Spleen (tissue), 11 donors: ENCODE data around the gene CCNY. TPM values are rescaled to one million over a fixed set of nuclear protein-coding genes. Genes with fewer than 3 reads are reported as not detected.

Experiments
- DNase-seq: peaks from one replicate; pipeline ENCODE4 v3.0.0-alpha.2; 2020
- H3K27ac ChIP-seq, 8 donors: fragments of 200-600 bp; sonication (generic) in 7 of 8; 1 replicate in 4 of 8; 2 replicates in 4 of 8; pipeline versions ENCODE4 v1.5.0 to v1.8.0; 2016 to 2021; ENCODE audit warnings: inconsistent platforms in 4 of 8, mild to moderate bottlenecking in 4 of 8, moderate library complexity in 1 of 8
- H3K27me3 ChIP-seq, 7 donors: fragments of 200-600 bp; sonication (generic) in 6 of 7; replicated peaks in 1 of 7; 1 replicate in 4 of 7; 2 replicates in 3 of 7; pipeline versions ENCODE4 v1.5.0 to v1.8.0; 2016 to 2021; ENCODE audit warnings: inconsistent platforms in 3 of 7, mild to moderate bottlenecking in 1 of 7
- H3K36me3 ChIP-seq, 6 donors: fragments of 200-600 bp; sonication (generic) in 5 of 6; 1 replicate in 4 of 6; 2 replicates in 2 of 6; pipeline versions ENCODE4 v1.5.0 to v1.8.0; 2016 to 2021; ENCODE audit warnings: inconsistent platforms in 2 of 6
- H3K4me1 ChIP-seq, 6 donors: fragments of 200-600 bp; sonication (generic) in 5 of 6; 1 replicate in 3 of 6; 2 replicates in 3 of 6; pipeline versions ENCODE4 v1.5.0 to v1.8.0; 2016 to 2021; ENCODE audit warnings: inconsistent platforms in 3 of 6
- H3K4me3 ChIP-seq, 8 donors: fragments of 200-600 bp; sonication (generic) in 7 of 8; 1 replicate in 4 of 8; 2 replicates in 4 of 8; pipeline versions ENCODE4 v1.5.0 to v1.8.0; 2016 to 2021; ENCODE audit warnings: inconsistent platforms in 4 of 8, mild to moderate bottlenecking in 4 of 8, moderate library complexity in 2 of 8
- H3K9me3 ChIP-seq, 8 donors: fragments of 200-600 bp; sonication (generic) in 7 of 8; 1 replicate in 4 of 8; 2 replicates in 4 of 8; pipeline versions ENCODE4 v1.5.0 to v1.8.0; 2016 to 2021; ENCODE audit warnings: inconsistent platforms in 4 of 8
- CTCF ChIP-seq, 11 experiments: fragments of 200-600 bp in 7 of 11; fragments of 450-650 bp in 4 of 11; sonication (generic) in 4 of 11; IDR thresholded peaks in 8 of 11; conservative IDR thresholded peaks in 3 of 11; 1 replicate in 7 of 11; 2 replicates in 4 of 11; pipeline versions ENCODE4 v1.4.0 to v1.8.0; 2016 to 2021; ENCODE audit warnings: antibody characterized with exemption in 11 of 11, inconsistent platforms in 4 of 11, mild to moderate bottlenecking in 1 of 11
- POLR2A ChIP-seq, 3 donors: fragments of 450-650 bp; IDR thresholded peaks; one replicate each; pipeline ENCODE4 v1.5.1; 2017; ENCODE audit warnings: antibody characterized with exemption in 3 of 3, mild to moderate bottlenecking in 1 of 3
- POLR2AphosphoS5 ChIP-seq, 3 donors: sonication (generic); formaldehyde crosslinking; IDR thresholded peaks; one replicate each; pipeline ENCODE4 v1.5.1; 2017; ENCODE audit warnings: antibody characterized with exemption in 3 of 3
- WGBS, 5 donors: extraction: QIAGEN DNeasy Blood & Tissue Kit in 3 of 5; methylation state at CpG; one replicate each; pipeline versions ENCODE4 v1.1.5 to v1.1.7; 2013 to 2018; 5-methylcytosine and 5-hydroxymethylcytosine counted together
- intact Hi-C: fragments of 100-400 bp; cut with DNase I; formaldehyde crosslinking; loops from one replicate; pipeline ENCODE4 v1.15.0; 2023; ENCODE audit warnings: low total_unique reads
- polyA plus RNA-seq, 3 donors: library from polyadenylated mRNA; stranded (reverse); fragments of 200-250 nt; gene quantifications; one replicate each; pipeline ENCODE4 v1.2.1, GENCODE V29; 2013
- total RNA-seq, 7 donors: library from RNA; depleted of rRNA in 3 of 7; stranded (reverse); fragments of >200 nt in 3 of 7; fragmentation: NEBNext Ultra II Directional in 4 of 7; extraction: Animal tissue kit (Norgen Biotek cat#: 25700) in 4 of 7; gene quantifications; one replicate each; pipeline versions ENCODE4 v1.1.0 to v1.2.1, GENCODE V29; 2016 to 2021
- donor health status: healthy with polysubstance abuse.
- donor health status: DM: no; HTN: no; CAD: no; lungs with moderate emphysema.
- donor health status: DM: no; HTN: no; CAD: no.
- donor health status: Bipolar disorder and iron deficiency.
- donor health status: healthy.
- donor health status: DM: no; HTN: no; CAD: no.
- donor health status: DM: yes; HTN: yes; CAD: no.

CCNY gene
- total and polyA plus RNA-seq, 10 donors: 21.1 to 83.1 (median 52.1) TPM

GRCh38 chr10:35608328-35608672 lies 272.0 kb downstream of the CCNY start:
- WGBS, 5 donors: 63 to 84% (median 67%) methylated on average over 6 to 16 of the region's 16 CpGs
- Histone ChIP-seq H3K9me3 (peaks cover 0 to 12% (median 0%) of the 10 kb centered on the region in 8 donors), H3K27ac (no peak overlapping the region), H3K4me1 (peaks cover 0 to 13% (median 10%) of the 10 kb centered on the region in 6 donors), H3K4me3 (peak overlapping the region in 7 of 8 donors; percentile 22 to 68 (median 35)), H3K27me3 (peaks cover 7 to 81% (median 15%) of the 10 kb centered on the region in 7 donors), H3K36me3 (no peaks in the 10 kb centered on the region)
- DNase-seq: no peak
- TF ChIP-seq POLR2A (IDR thresholded peaks at IDR 0.05): no peak
- no peak for TF ChIP-seq POLR2AphosphoS5 (IDR thresholded peaks at IDR 0.05)
- no peak for TF ChIP-seq CTCF (IDR thresholded peaks at IDR 0.05 in 8 of 11, conservative IDR thresholded peaks at IDR 0.05 in 3 of 11)
- intact Hi-C loops: no loop called here

- Histone ChIP-seq H3K36me3 (no peaks in the 10 kb centered on the region), H3K4me3 (no peak overlapping the region), H3K4me1 (peaks cover 0 to 13% (median 10%) of the 10 kb centered on the region in 6 donors), H3K27ac (no peak overlapping the region), H3K9me3 (peaks cover 0 to 12% (median 0%) of the 10 kb centered on the region in 8 donors), H3K27me3 (peaks cover 7 to 75% (median 15%) of the 10 kb centered on the region in 7 donors)
- intact Hi-C loops: no loop called here
- WGBS, 5 donors: 79 to 88% (median 80%) methylated on average over 6 of the region's 6 CpGs
- TF ChIP-seq CTCF (IDR thresholded peaks at IDR 0.05 in 8 of 11, conservative IDR thresholded peaks at IDR 0.05 in 3 of 11): no peak
- no peak for TF ChIP-seq POLR2AphosphoS5 (IDR thresholded peaks at IDR 0.05)
- no peak for TF ChIP-seq POLR2A (IDR thresholded peaks at IDR 0.05)
- no peak for DNase-seq
Measured at GRCh38 chr10:35611750-35612149, 275.4 kb downstream of the CCNY start.

GRCh38 chr10:35612385-35613106 lies 276.2 kb downstream of the CCNY start:
- 60 to 84% (median 75%) methylated on average over 6 of the region's 6 CpGs for WGBS, 5 donors
- DNase-seq: no peak
- Histone ChIP-seq H3K4me1 (peaks cover 0 to 9% (median 9%) of the 10 kb centered on the region in 6 donors), H3K36me3 (no peaks in the 10 kb centered on the region), H3K27ac (no peak overlapping the region), H3K27me3 (peaks cover 7 to 68% (median 13%) of the 10 kb centered on the region in 7 donors), H3K9me3 (peaks cover 0 to 12% (median 0%) of the 10 kb centered on the region in 8 donors), H3K4me3 (no peak overlapping the region)
- no peak for TF ChIP-seq POLR2A (IDR thresholded peaks at IDR 0.05)
- intact Hi-C loops: no loop called here

- DNase-seq: no peak
- H3K4me3 ChIP-seq: no peak overlapping the region
- no peak for TF ChIP-seq CTCF (IDR thresholded peaks at IDR 0.05 in 8 of 11, conservative IDR thresholded peaks at IDR 0.05 in 3 of 11)
- no peak for TF ChIP-seq POLR2AphosphoS5 (IDR thresholded peaks at IDR 0.05)
- TF ChIP-seq POLR2A (IDR thresholded peaks at IDR 0.05): no peak
- 66 to 90% (median 83%) methylated on average over 2 of the region's 2 CpGs for WGBS, 5 donors
- peaks cover 0 to 4% (median 3%) of the 10 kb centered on the region in 6 donors for H3K4me1 ChIP-seq
- H3K27me3 ChIP-seq: peaks cover 3 to 62% (median 8%) of the 10 kb centered on the region in 7 donors
- H3K36me3 ChIP-seq: no peaks in the 10 kb centered on the region
- H3K9me3 ChIP-seq: peaks cover 0 to 12% (median 0%) of the 10 kb centered on the region in 8 donors
- intact Hi-C loops: no loop called here
- no peak overlapping the region for H3K27ac ChIP-seq
Measured at GRCh38 chr10:35613107-35613440, 276.8 kb downstream of the CCNY start.
